HEK293 (cell line): ENCODE data around the gene SNRPA1.
A peak's percentile ranks its signal among the peaks of the same experiment; 100 is the strongest.

Experiments used
- CTCF ChIA-PET: fragments of 350-600 bp; formaldehyde crosslinking; extraction: SDS; loops from one replicate; lab custom pipeline; 2021; ENCODE audit warnings: antibody characterized with exemption; lab: Yijun Ruan, JAX
- POLR2A ChIA-PET: fragments of 300-600 bp; formaldehyde crosslinking; extraction: SDS; loops from one replicate; lab custom pipeline; 2020; ENCODE audit warnings: antibody characterized with exemption, inconsistent platforms; lab: Yijun Ruan, JAX
- H3K27ac ChIP-seq: fragments of 200-500 bp; sonication (Bioruptor generic); 2 replicates; pipeline ENCODE4 v1.5.1; 2014; ENCODE audit warnings: low read depth, low read length, control low read depth, inconsistent platforms; ENCODE audit errors: extremely low read depth
- H3K36me3 ChIP-seq, 2 experiments: fragments of 200-500 bp in 1 of 2; sonication (Bioruptor generic) in 1 of 2; 1 replicate in 1 of 2; 2 replicates in 1 of 2; pipeline ENCODE4 v1.5.1; 2014 to 2017; ENCODE audit warnings: inconsistent platforms in 2 of 2, low read length in 2 of 2; ENCODE audit not compliant: control insufficient read depth in 2 of 2, insufficient read depth in 1 of 2
- H3K4me1 ChIP-seq: fragments of 200-500 bp; sonication (Bioruptor generic); 2 replicates; pipeline ENCODE4 v1.5.1; 2014; ENCODE audit warnings: mild to moderate bottlenecking, low read length, inconsistent platforms; ENCODE audit not compliant: control insufficient read depth, insufficient read depth
- H3K4me3 ChIP-seq: 2 replicates; pipeline ENCODE4 v1.5.1; 2011; ENCODE audit warnings: low read depth, mild to moderate bottlenecking, control low read depth, low read length, moderate library complexity
- H3K9me3 ChIP-seq: fragments of 200-500 bp; sonication (Bioruptor generic); 2 replicates; pipeline ENCODE4 v1.5.1; 2014; ENCODE audit warnings: low read depth, low read length, inconsistent platforms; ENCODE audit not compliant: control insufficient read depth, insufficient read depth
- BCL11B ChIP-seq: fragments of 450-650 bp; formaldehyde crosslinking; IDR thresholded peaks from 2 replicates; pipeline ENCODE4 v1.5.1; 2016; ENCODE audit warnings: low read depth, missing biosample characterization, missing genetic modification characterization
- EGR2 ChIP-seq: fragments of 450-650 bp; formaldehyde crosslinking; IDR thresholded peaks from 2 replicates; pipeline ENCODE4 v1.5.1; 2016; ENCODE audit warnings: low read depth, missing biosample characterization, missing genetic modification characterization
- GFI1B ChIP-seq: fragments of 450-650 bp; formaldehyde crosslinking; IDR thresholded peaks from 2 replicates; pipeline ENCODE4 v1.5.1; 2016; ENCODE audit warnings: missing biosample characterization, missing genetic modification characterization
- PATZ1 ChIP-seq: fragments of 450-650 bp; formaldehyde crosslinking; IDR thresholded peaks from 2 replicates; pipeline ENCODE4 v1.5.1; 2016; ENCODE audit warnings: missing biosample characterization, missing genetic modification characterization
- PBX3 ChIP-seq: sonication (generic); formaldehyde crosslinking; IDR thresholded peaks from 2 replicates; pipeline ENCODE4 v1.8.1; 2022; ENCODE audit warnings: mild to moderate bottlenecking, moderate library complexity, missing genetic modification reagents
- REPIN1 ChIP-seq: fragments of 450-650 bp; formaldehyde crosslinking; IDR thresholded peaks from 2 replicates; pipeline ENCODE4 v1.5.1; 2017; ENCODE audit warnings: missing biosample characterization, missing genetic modification characterization, low read depth
- ZBTB49 ChIP-seq: fragments of 450-650 bp; formaldehyde crosslinking; IDR thresholded peaks from 2 replicates; pipeline ENCODE4 v1.5.1; 2016; ENCODE audit warnings: missing biosample characterization, missing genetic modification characterization, low read depth
- ZFHX2 ChIP-seq: fragments of 450-650 bp; formaldehyde crosslinking; conservative IDR thresholded peaks from 2 replicates; pipeline ENCODE4 v1.5.1; 2016; ENCODE audit warnings: missing biosample characterization, missing genetic modification characterization
- ZFP3 ChIP-seq: fragments of 450-650 bp; formaldehyde crosslinking; IDR thresholded peaks from 2 replicates; pipeline ENCODE4 v1.5.1; 2016; ENCODE audit warnings: low read depth, missing biosample characterization, missing genetic modification characterization
- ZNF354C ChIP-seq: fragments of 450-650 bp; formaldehyde crosslinking; IDR thresholded peaks from 2 replicates; pipeline ENCODE4 v1.5.1; 2016; ENCODE audit warnings: missing biosample characterization, missing genetic modification characterization, low read depth, borderline replicate concordance
- ZNF362 ChIP-seq: fragments of 450-650 bp; formaldehyde crosslinking; IDR thresholded peaks from 2 replicates; pipeline ENCODE4 v1.5.1; 2016; ENCODE audit warnings: missing biosample characterization, missing genetic modification characterization
- ZNF423 ChIP-seq: fragments of 450-650 bp; formaldehyde crosslinking; IDR thresholded peaks from 2 replicates; pipeline ENCODE4 v1.5.1; 2016; ENCODE audit warnings: missing biosample characterization, missing genetic modification characterization
- ZNF510 ChIP-seq: fragments of 450-650 bp; formaldehyde crosslinking; IDR thresholded peaks from 2 replicates; pipeline ENCODE4 v1.5.1; 2018; ENCODE audit warnings: mild to moderate bottlenecking, missing genetic modification characterization, missing biosample characterization; ENCODE audit not compliant: insufficient replicate concordance
- ZNF600 ChIP-seq: fragments of 450-650 bp; formaldehyde crosslinking; IDR thresholded peaks from 2 replicates; pipeline ENCODE4 v1.5.1; 2016; ENCODE audit warnings: missing biosample characterization, missing genetic modification characterization
- ZNF664 ChIP-seq: fragments of 450-650 bp; formaldehyde crosslinking; IDR thresholded peaks from 2 replicates; pipeline ENCODE4 v1.5.1; 2016; ENCODE audit warnings: missing biosample characterization, missing genetic modification characterization
- ZNF701 ChIP-seq: fragments of 450-650 bp; formaldehyde crosslinking; IDR thresholded peaks from 2 replicates; pipeline ENCODE4 v1.5.1; 2016; ENCODE audit warnings: missing biosample characterization, missing genetic modification characterization
- ZNF785 ChIP-seq: fragments of 450-650 bp; formaldehyde crosslinking; IDR thresholded peaks from 2 replicates; pipeline ENCODE4 v1.5.1; 2016; ENCODE audit warnings: missing biosample characterization, missing genetic modification characterization
- ZSCAN16 ChIP-seq: fragments of 450-650 bp; formaldehyde crosslinking; IDR thresholded peaks from 2 replicates; pipeline ENCODE4 v1.5.1; 2016; ENCODE audit warnings: missing biosample characterization, missing genetic modification characterization
- ZSCAN5A ChIP-seq: fragments of 450-650 bp; formaldehyde crosslinking; IDR thresholded peaks from 2 replicates; pipeline ENCODE4 v1.5.1; 2016; ENCODE audit warnings: missing biosample characterization, missing genetic modification characterization

SNRPA1 gene

GRCh38 chr15:101322854-101323477 is 27.9 kb upstream of the SNRPA1 start:
- POLR2A ChIA-PET = no interaction called here
- H3K4me3 ChIP-seq = no peak overlapping the region
- no peak overlapping the region for H3K27ac ChIP-seq
- H3K9me3 ChIP-seq = no peaks in the 10 kb centered on the region
- peaks cover 1 to 71% of the 10 kb centered on the region in 2 experiments; a peak in 2 of 3 replicates for H3K36me3 ChIP-seq
- no peaks in the 10 kb centered on the region for H3K4me1 ChIP-seq
- CTCF ChIA-PET = no interaction called here
- TF ChIP-seq ZNF354C (tag by site-specific recombination) (no peak), ZFHX2 (tag by site-specific recombination) (peak; percentile 36), ZNF600 (tag by site-specific recombination) (no peak), ZNF510 (no peak), ZNF664 (no peak), ZFP3 (tag by site-specific recombination) (no peak), REPIN1 (tag by site-specific recombination) (no peak), ZNF362 (tag by site-specific recombination) (no peak), EGR2 (tag by site-specific recombination) (peak; percentile 47)

GRCh38 chr15:101322016-101322695 is 27.1 kb upstream of the SNRPA1 start:
- ChIA-PET CTCF (interaction anchor here (0.6 to 0.7 kb wide), 2 partner anchors 325 to 993 kb away, joined by 3 read pairs; no protein-coding TSS in a partner anchor), POLR2A (no interaction called here)
- no peaks in the 10 kb centered on the region for H3K4me1 ChIP-seq
- no peaks in the 10 kb centered on the region for H3K9me3 ChIP-seq
- H3K27ac ChIP-seq = no peak overlapping the region
- peaks cover 5 to 77% of the 10 kb centered on the region in 2 experiments; a peak in 2 of 3 replicates for H3K36me3 ChIP-seq
- no peak for TF ChIP-seq ZSCAN16 (tag by site-specific recombination)
- no peak overlapping the region for H3K4me3 ChIP-seq

- H3K36me3 ChIP-seq = peaks cover 10 to 74% of the 10 kb centered on the region in 2 experiments; a peak in 2 of 3 replicates
- H3K27ac ChIP-seq = no peak overlapping the region
- POLR2A ChIA-PET = no interaction called here
- CTCF ChIA-PET = no interaction called here
- H3K9me3 ChIP-seq = no peaks in the 10 kb centered on the region
- H3K4me3 ChIP-seq = no peak overlapping the region
- H3K4me1 ChIP-seq = no peaks in the 10 kb centered on the region
- TF ChIP-seq BCL11B (tag by site-specific recombination) (no peak), ZSCAN5A (tag by site-specific recombination) (no peak), ZNF785 (tag by site-specific recombination) (no peak), GFI1B (tag by site-specific recombination) (no peak), PBX3 (CRISPR knock-in tag) (no peak), ZNF510 (no peak), ZBTB49 (tag by site-specific recombination) (no peak), ZNF701 (no peak), PATZ1 (no peak), ZNF600 (tag by site-specific recombination) (no peak), ZNF423 (tag by site-specific recombination) (no peak)
Observed at GRCh38 chr15:101320501-101321052, 25.5 kb upstream of the SNRPA1 start.
